Body of pancreas (tissue), 4 donors: ENCODE data around the gene KIAA1671. TPM values are rescaled to one million over a fixed set of nuclear protein-coding genes. Genes with fewer than 3 reads are reported as not detected.

ENCODE experiments used
- ATAC-seq: fragments of 150-250 bp; one replicate; pipeline ENCODE4 v1.9.1; 2016
- DNase-seq, 4 donors: peaks; one replicate each; pipeline ENCODE4 v3.0.0-alpha.2; 2019
- H3K27ac ChIP-seq, 4 donors: fragments of 200-600 bp; sonication (generic); 1 replicate in 3 of 4; 2 replicates in 1 of 4; pipeline versions ENCODE4 v1.5.1 to v1.6.1; 2016 to 2019; ENCODE audit warnings: mild to moderate bottlenecking in 1 of 4, mixed read lengths in 1 of 4, moderate library complexity in 1 of 4
- H3K27me3 ChIP-seq, 2 donors: fragments of 200-600 bp; sonication (generic); one replicate each; pipeline ENCODE4 v1.6.0; 2016; ENCODE audit warnings: mild to moderate bottlenecking in 1 of 2
- H3K36me3 ChIP-seq, 2 donors: fragments of 200-600 bp; sonication (generic); replicated peaks in 1 of 2; 2 replicates each; pipeline ENCODE4 v1.5.1; 2016; ENCODE audit warnings: low read depth in 2 of 2; ENCODE audit not compliant: insufficient read depth in 1 of 2
- H3K4me1 ChIP-seq: fragments of 200-600 bp; sonication (generic); one replicate; pipeline ENCODE4 v1.6.0; 2016
- H3K4me3 ChIP-seq, 2 donors: fragments of 200-600 bp; sonication (generic); 1 replicate in 1 of 2; 2 replicates in 1 of 2; pipeline ENCODE4 v1.5.1; 2016 to 2019
- H3K9me3 ChIP-seq, 3 donors: fragments of 200-600 bp; sonication (generic); 1 replicate in 2 of 3; 2 replicates in 1 of 3; pipeline ENCODE4 v1.5.1; 2016
- CTCF ChIP-seq, 7 experiments: fragments of 450-650 bp in 4 of 7; fragments of 200-600 bp in 3 of 7; sonication (generic) in 3 of 7; IDR thresholded peaks; one replicate each; pipeline ENCODE4 v1.5.1; 2016 to 2019; ENCODE audit warnings: antibody characterized with exemption in 7 of 7
- POLR2A ChIP-seq, 3 donors: fragments of 450-650 bp; IDR thresholded peaks; one replicate each; pipeline ENCODE4 v1.6.1; 2016; ENCODE audit warnings: antibody characterized with exemption in 3 of 3, mild to moderate bottlenecking in 2 of 3
- WGBS, 2 donors: methylation state at CpG; one replicate each; pipeline ENCODE4 v1.1.5; 2017; 5-methylcytosine and 5-hydroxymethylcytosine counted together
- intact Hi-C: fragments of 100-400 bp; cut with DNase I; formaldehyde crosslinking; loops from one replicate; pipeline ENCODE4 v1.15.1; 2023
- total RNA-seq, 2 donors: library from RNA; depleted of rRNA; stranded (reverse); fragments of >200 nt; gene quantifications; one replicate each; pipeline ENCODE4 v1.1.0, GENCODE V29; 2016

KIAA1671 gene
- total RNA-seq, 2 donors from 2014 or later = 24.9 to 79.8 TPM

DNA sequence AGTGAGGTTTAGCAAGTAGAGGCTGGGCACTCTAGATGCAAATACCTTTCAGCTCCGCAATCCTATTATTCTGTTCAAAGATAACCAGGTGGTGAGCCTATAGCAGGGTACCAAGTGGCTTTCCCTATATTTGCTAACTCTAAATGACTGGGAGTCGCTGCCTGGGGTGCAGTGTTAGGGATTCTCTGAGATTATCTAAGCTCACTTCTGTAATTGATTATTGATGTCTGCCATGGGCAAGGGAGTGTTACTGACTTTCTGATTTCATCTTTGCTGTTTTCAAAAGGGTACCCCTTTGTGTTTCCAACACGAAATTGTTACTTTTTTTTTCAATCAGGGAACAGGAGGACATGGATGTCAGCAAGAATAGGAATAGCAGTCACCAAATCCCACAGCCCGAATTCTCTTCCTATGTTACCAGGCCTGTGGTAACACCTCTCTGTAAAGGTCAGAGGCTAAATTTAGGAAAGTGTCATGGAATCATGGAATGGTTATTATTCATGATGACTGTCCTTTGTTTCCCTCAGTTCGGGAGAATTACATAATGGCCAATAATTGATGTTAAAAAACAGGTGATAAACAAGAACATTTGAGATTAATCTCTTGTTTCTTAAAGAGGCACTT, 184.5 kb downstream of the KIAA1671 start:
- Histone ChIP-seq H3K27me3 (no peaks in the 10 kb centered on the region), H3K4me1 (peaks cover 77% of the 10 kb centered on the region), H3K4me3 (no peak overlapping the region), H3K27ac (peak overlapping the region; percentile 30 to 79 (median 41)), H3K9me3 (no peaks in the 10 kb centered on the region), H3K36me3 (peaks cover 0 to 1% of the 10 kb centered on the region in 2 donors)
- intact Hi-C loops = no loop called here
- DNase-seq (no peak), ATAC-seq (no peak)
- 61 to 71% methylated on average over 5 of the region's 5 CpGs for WGBS, 2 donors
- no peak for TF ChIP-seq POLR2A (IDR thresholded peaks at IDR 0.05)
- TF ChIP-seq CTCF (IDR thresholded peaks at IDR 0.05) = no peak

- Histone ChIP-seq H3K36me3 (peaks cover 0 to 1% of the 10 kb centered on the region in 2 donors), H3K4me3 (no peak overlapping the region), H3K9me3 (no peaks in the 10 kb centered on the region), H3K27ac (peak overlapping the region; percentile 23 to 79 (median 34)), H3K4me1 (peaks cover 71% of the 10 kb centered on the region), H3K27me3 (no peaks in the 10 kb centered on the region)
- intact Hi-C loops = no loop called here
- no peak for TF ChIP-seq CTCF (IDR thresholded peaks at IDR 0.05)
- ATAC-seq (peak; percentile 50), DNase-seq (peak; percentile 28 to 56 (median 38))
- WGBS, 2 donors = 57 to 67% methylated on average over 6 of the region's 6 CpGs
Measured at GRCh38 chr22:25137577-25138525, 185.3 kb downstream of the KIAA1671 start.

GRCh38 chr22:25139062-25139461, 186.5 kb downstream of the KIAA1671 start:
- H3K4me1 ChIP-seq = peaks cover 60% of the 10 kb centered on the region
- peaks cover 0 to 1% of the 10 kb centered on the region in 2 donors for H3K36me3 ChIP-seq
- WGBS, 2 donors = 42 to 79% methylated on average over 2 of the region's 2 CpGs
- no peak overlapping the region for H3K4me3 ChIP-seq
- peak overlapping the region in 3 of 4 donors; percentile 7 to 48 (median 9) for H3K27ac ChIP-seq
- DNase-seq = peak in 3 of 4 donors; percentile 18 to 51 (median 44)
- TF ChIP-seq CTCF (IDR thresholded peaks at IDR 0.05) (no peak), POLR2A (IDR thresholded peaks at IDR 0.05) (no peak)
- intact Hi-C loops = no loop called here
- no peaks in the 10 kb centered on the region for H3K9me3 ChIP-seq
- no peaks in the 10 kb centered on the region for H3K27me3 ChIP-seq
- ATAC-seq = no peak

DNA sequence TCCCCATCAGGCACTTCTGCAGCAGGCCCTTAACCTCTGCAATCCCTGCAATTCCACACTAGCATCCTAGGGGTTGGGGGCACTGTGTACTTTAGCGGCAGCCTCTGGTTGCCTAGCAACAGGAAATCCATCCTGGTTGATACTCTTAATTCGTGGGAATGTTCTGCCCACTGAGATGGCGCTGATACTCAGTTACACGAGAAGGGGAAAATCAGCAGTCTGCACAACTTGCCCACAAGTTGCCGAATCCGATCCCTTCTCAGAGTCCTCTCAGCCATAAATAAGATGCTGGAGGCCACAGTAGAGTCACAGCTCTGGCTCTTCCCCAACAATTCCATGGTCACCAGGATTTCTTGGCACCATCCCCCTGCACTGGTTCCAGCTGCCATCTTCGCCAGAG, 189.6 kb downstream of the KIAA1671 start:
- no peak for DNase-seq
- no peak for ATAC-seq
- 66 to 82% methylated on average over 7 of the region's 7 CpGs for WGBS, 2 donors
- Histone ChIP-seq H3K4me1 (peaks cover 38% of the 10 kb centered on the region), H3K36me3 (no peaks in the 10 kb centered on the region), H3K27ac (peak overlapping the region in 1 of 4 donors; percentile 2), H3K4me3 (no peak overlapping the region), H3K27me3 (no peaks in the 10 kb centered on the region), H3K9me3 (no peaks in the 10 kb centered on the region)
- TF ChIP-seq CTCF (IDR thresholded peaks at IDR 0.05) (no peak), POLR2A (IDR thresholded peaks at IDR 0.05) (no peak)
- intact Hi-C loops = no loop called here
